B cell (primary cell): Measurements from ENCODE around the gene GPR150. TPM values are rescaled to one million over a fixed set of nuclear protein-coding genes. Genes with fewer than 3 reads are reported as not detected.

Experiments
- ATAC-seq: fragments of 200-7000 bp; cut with Tn5 transposase; one replicate; pipeline ENCODE4 v1.10.0; 2021; ENCODE audit warnings: low read depth, mild to moderate bottlenecking, moderate number of reproducible peaks, moderate library complexity
- CTCF ChIA-PET: fragments of 350-600 bp; sonication (Branson Sonifier 250); formaldehyde crosslinking; loops from one replicate; lab custom pipeline; 2021; ENCODE audit warnings: antibody characterized with exemption, inconsistent platforms; lab: Charles Lee
- POLR2A ChIA-PET: fragments of 350-600 bp; sonication (Branson Sonifier 250); formaldehyde crosslinking; loops from one replicate; lab custom pipeline; 2021; ENCODE audit warnings: antibody characterized with exemption; lab: Charles Lee
- DNase-seq: peaks from one replicate; pipeline ENCODE4 v3.0.0; 2013
- H2AFZ ChIP-seq: 2 replicates; pipeline ENCODE4 v1.6.1; 2012; ENCODE audit warnings: mild to moderate bottlenecking, low read depth, low read length; ENCODE audit not compliant: insufficient read depth, poor library complexity, severe bottlenecking
- H3K27ac ChIP-seq, 2 donors: 1 replicate in 1 of 2; 2 replicates in 1 of 2; pipeline ENCODE4 v1.5.1; 2012 to 2013; ENCODE audit warnings: low read length in 2 of 2, mild to moderate bottlenecking in 2 of 2, moderate library complexity in 1 of 2
- H3K27me3 ChIP-seq, 4 experiments: fragments of 200-600 bp in 1 of 4; sonication (generic) in 1 of 4; replicated peaks in 1 of 4; 1 replicate in 2 of 4; 2 replicates in 2 of 4; pipeline versions ENCODE4 v1.6.1 to v1.7.0; 2013 to 2016; ENCODE audit warnings: low read length in 3 of 4, mild to moderate bottlenecking in 2 of 4, mixed read lengths in 1 of 4, moderate library complexity in 1 of 4; ENCODE audit not compliant: insufficient read depth in 4 of 4, control insufficient read depth in 3 of 4; ENCODE audit errors: control extremely low read depth in 1 of 4
- H3K36me3 ChIP-seq, 2 experiments: replicated peaks in 1 of 2; 1 replicate in 1 of 2; 2 replicates in 1 of 2; pipeline versions ENCODE4 v1.6.1 to v1.7.1; 2013; ENCODE audit warnings: low read length in 1 of 2; ENCODE audit not compliant: insufficient read depth in 2 of 2, control insufficient read depth in 1 of 2; ENCODE audit errors: control extremely low read depth in 1 of 2, extremely low read depth in 1 of 2
- H3K4me1 ChIP-seq, 2 donors: fragments of 200-600 bp in 1 of 2; sonication (generic) in 1 of 2; 1 replicate in 1 of 2; 2 replicates in 1 of 2; pipeline versions ENCODE4 v1.5.1 to v1.6.1; 2013 to 2017; ENCODE audit warnings: low read length in 2 of 2; ENCODE audit not compliant: control insufficient read depth in 2 of 2, insufficient read depth in 2 of 2
- H3K4me2 ChIP-seq: replicated peaks from 2 replicates; pipeline ENCODE3; 2012; ENCODE audit warnings: mild to moderate bottlenecking, low read depth, low read length; ENCODE audit not compliant: poor library complexity, severe bottlenecking
- H3K4me3 ChIP-seq, 5 experiments: fragments of 200-600 bp in 1 of 5; sonication (generic) in 1 of 5; 1 replicate in 3 of 5; 2 replicates in 2 of 5; pipeline versions ENCODE4 v1.5.1 to v1.7.0; 2011 to 2016; ENCODE audit warnings: low read length in 4 of 5, mild to moderate bottlenecking in 4 of 5, low read depth in 2 of 5, control low read depth in 1 of 5, moderate library complexity in 1 of 5; ENCODE audit not compliant: insufficient read depth in 1 of 5; ENCODE audit errors: control extremely low read depth in 1 of 5, extremely low read depth in 1 of 5
- H3K79me2 ChIP-seq: fragments of 200-600 bp; sonication (generic); one replicate; pipeline ENCODE4 v1.6.0; 2016; ENCODE audit warnings: low read length; ENCODE audit not compliant: control insufficient read depth, insufficient read depth
- H3K9ac ChIP-seq: fragments of 200-600 bp; sonication (generic); 2 replicates; pipeline ENCODE4 v1.6.1; 2017; ENCODE audit warnings: mild to moderate bottlenecking, low read length, moderate library complexity
- H3K9me3 ChIP-seq, 3 donors: one replicate each; pipeline versions ENCODE4 v1.6.1 to v1.7.1; 2013; ENCODE audit warnings: low read length in 2 of 3; ENCODE audit not compliant: control insufficient read depth in 2 of 3, insufficient read depth in 1 of 3; ENCODE audit errors: control extremely low read depth in 1 of 3
- H4K20me1 ChIP-seq: 2 replicates; pipeline ENCODE4 v1.6.0; 2012; ENCODE audit warnings: mild to moderate bottlenecking, low read length; ENCODE audit not compliant: insufficient read depth, control insufficient read depth, poor library complexity, severe bottlenecking
- H3K27ac Mint-ChIP-seq: one replicate; pipeline ENCODE4 v1.8.0; 2021; ENCODE audit warnings: mixed read lengths
- H3K27me3 Mint-ChIP-seq: one replicate; pipeline ENCODE4 v1.8.0; 2021; ENCODE audit warnings: mixed read lengths
- H3K4me1 Mint-ChIP-seq: one replicate; pipeline ENCODE4 v1.8.0; 2021; ENCODE audit warnings: mixed read lengths
- H3K4me3 Mint-ChIP-seq: one replicate; pipeline ENCODE4 v1.8.0; 2021; ENCODE audit warnings: mixed read lengths
- H3K9me3 Mint-ChIP-seq: one replicate; pipeline ENCODE4 v1.8.0; 2022; ENCODE audit warnings: mixed read lengths; ENCODE audit not compliant: insufficient read depth
- EZH2 ChIP-seq: IDR thresholded peaks from 2 replicates; pipeline ENCODE4 v1.6.1; 2012; ENCODE audit warnings: borderline replicate concordance, low read depth, mild to moderate bottlenecking, moderate library complexity, low read length; ENCODE audit not compliant: insufficient read depth, poor library complexity, severe bottlenecking
- WGBS: methylation state at CpG from one replicate; pipeline ENCODE4 v1.1.5; 2013; ENCODE audit warnings: missing lambda C conversion rate; ENCODE audit not compliant: insufficient coverage; 5-methylcytosine and 5-hydroxymethylcytosine counted together
- intact Hi-C: fragments of 100-400 bp; cut with micrococcal nuclease; formaldehyde crosslinking; loops from one replicate; pipeline ENCODE4 v1.10.0; 2022
- polyA plus RNA-seq: library from polyadenylated mRNA; depleted of rRNA; stranded (reverse); fragments of >200 nt; gene quantifications from 2 replicates; pipeline ENCODE4 v1.2.3, GENCODE V29; 2012
- total RNA-seq, 2 donors: library from RNA; stranded (reverse); fragments of 120-200 nt in 1 of 2; gene quantifications; 1 replicate in 1 of 2; 2 replicates in 1 of 2; pipeline versions ENCODE4 v1.2.3 to v1.2.4, GENCODE V29; 2013 to 2022
- TF ChIP-seq, protein P1 (sequence below): fragments of 200-600 bp; IDR thresholded peaks from one replicate; pipeline ENCODE4 v1.8.0; 2022; ENCODE audit warnings: antibody characterized with exemption, mild to moderate bottlenecking

Gene GPR150
- total and polyA plus RNA-seq, 2 donors (not counting 1 experiment from before 2014, with no cell fraction given) = 0.27 to 0.86 TPM

DNA sequence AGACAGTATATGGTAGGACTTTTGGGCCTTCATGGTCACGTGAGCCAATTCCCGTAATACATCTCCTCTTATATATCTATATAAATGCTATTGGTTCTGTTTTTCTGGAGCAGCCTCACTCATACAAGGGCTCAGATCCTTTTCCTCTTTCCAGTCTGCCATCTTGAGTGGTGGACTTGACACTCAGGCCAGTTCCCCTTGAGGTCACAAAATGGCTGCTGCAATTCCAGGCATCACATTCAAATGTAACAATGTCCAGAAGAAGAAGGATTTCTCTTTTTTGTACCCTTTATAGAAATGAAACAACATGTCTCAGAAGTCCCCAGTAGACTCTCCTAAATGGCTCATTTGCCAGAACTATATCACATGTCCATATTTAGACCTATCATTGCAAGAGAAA lies 4.5 kb downstream of the GPR150 start:
- no peaks in the 10 kb centered on the region for H3K79me2 ChIP-seq
- no peak overlapping the region for H3K4me2 ChIP-seq
- Mint-ChIP-seq H3K9me3 (no peaks in the 10 kb centered on the region), H3K4me3 (no peak overlapping the region), H3K27me3 (no peaks in the 10 kb centered on the region), H3K27ac (no peak overlapping the region), H3K4me1 (peaks cover 23% of the 10 kb centered on the region)
- DNase-seq (no peak), ATAC-seq (no peak)
- WGBS = no CpG with 5 or more reads among the region's 2 CpGs
- intact Hi-C loops = no loop called here
- H3K4me3 ChIP-seq = no peak overlapping the region
- no peak overlapping the region for H3K9ac ChIP-seq
- H3K4me1 ChIP-seq = peaks cover 23% of the 10 kb centered on the region in 2 donors
- CTCF ChIA-PET = interaction anchor here (2.5 kb wide), 1 partner anchor 22 kb away, joined by 10 read pairs; the partner anchor contains the start of gene RFESD
- POLR2A ChIA-PET = interaction anchor here (0.7 kb wide), 1 partner anchor 8 kb away, joined by 3 read pairs; no protein-coding TSS in a partner anchor
- H3K9me3 ChIP-seq = no peaks in the 10 kb centered on the region
- H3K27ac ChIP-seq = no peak overlapping the region
- no peak for TF ChIP-seq EZH2
- TF ChIP-seq, protein P1, sequence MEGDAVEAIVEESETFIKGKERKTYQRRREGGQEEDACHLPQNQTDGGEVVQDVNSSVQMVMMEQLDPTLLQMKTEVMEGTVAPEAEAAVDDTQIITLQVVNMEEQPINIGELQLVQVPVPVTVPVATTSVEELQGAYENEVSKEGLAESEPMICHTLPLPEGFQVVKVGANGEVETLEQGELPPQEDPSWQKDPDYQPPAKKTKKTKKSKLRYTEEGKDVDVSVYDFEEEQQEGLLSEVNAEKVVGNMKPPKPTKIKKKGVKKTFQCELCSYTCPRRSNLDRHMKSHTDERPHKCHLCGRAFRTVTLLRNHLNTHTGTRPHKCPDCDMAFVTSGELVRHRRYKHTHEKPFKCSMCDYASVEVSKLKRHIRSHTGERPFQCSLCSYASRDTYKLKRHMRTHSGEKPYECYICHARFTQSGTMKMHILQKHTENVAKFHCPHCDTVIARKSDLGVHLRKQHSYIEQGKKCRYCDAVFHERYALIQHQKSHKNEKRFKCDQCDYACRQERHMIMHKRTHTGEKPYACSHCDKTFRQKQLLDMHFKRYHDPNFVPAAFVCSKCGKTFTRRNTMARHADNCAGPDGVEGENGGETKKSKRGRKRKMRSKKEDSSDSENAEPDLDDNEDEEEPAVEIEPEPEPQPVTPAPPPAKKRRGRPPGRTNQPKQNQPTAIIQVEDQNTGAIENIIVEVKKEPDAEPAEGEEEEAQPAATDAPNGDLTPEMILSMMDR = no peak
- no peak overlapping the region for H2AFZ ChIP-seq
- H3K27me3 ChIP-seq = peaks cover 0 to 7% (median 0%) of the 10 kb centered on the region in 4 experiments
- H3K36me3 ChIP-seq = no peaks in the 10 kb centered on the region
- no peaks in the 10 kb centered on the region for H4K20me1 ChIP-seq

DNA sequence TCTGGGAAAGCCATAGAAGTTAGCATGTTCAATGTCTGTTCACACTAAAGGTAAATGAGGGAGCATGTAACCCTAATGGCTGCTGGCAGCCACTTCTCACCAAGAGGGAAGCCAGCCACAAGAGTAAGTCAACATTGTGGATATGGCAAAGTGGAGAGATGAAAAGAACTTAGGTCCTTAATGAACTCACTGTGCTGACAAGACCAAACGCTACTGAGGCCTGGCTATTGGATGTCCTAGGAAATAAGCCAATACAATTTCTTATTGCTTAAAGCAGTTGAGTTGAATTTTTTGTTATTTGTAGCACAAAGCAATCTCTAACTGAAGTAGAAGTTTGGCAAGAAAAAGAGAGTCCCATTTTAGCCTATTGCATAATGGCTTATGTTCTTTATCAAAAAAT lies 6.8 kb downstream of the GPR150 start:
- H3K9ac ChIP-seq = no peak overlapping the region

More for the DNA sequence above, 6.8 kb downstream of the GPR150 start:
- Mint-ChIP-seq H3K4me3 (no peak overlapping the region), H3K27me3 (no peaks in the 10 kb centered on the region), H3K27ac (no peak overlapping the region), H3K4me1 (peaks cover 13% of the 10 kb centered on the region), H3K9me3 (no peaks in the 10 kb centered on the region)
- Histone ChIP-seq H3K27me3 (no peaks in the 10 kb centered on the region), H2AFZ (no peak overlapping the region), H3K4me3 (no peak overlapping the region), H4K20me1 (no peaks in the 10 kb centered on the region), H3K4me2 (no peak overlapping the region), H3K36me3 (no peaks in the 10 kb centered on the region), H3K79me2 (no peaks in the 10 kb centered on the region), H3K27ac (no peak overlapping the region), H3K9me3 (no peaks in the 10 kb centered on the region), H3K4me1 (peaks cover 9 to 14% of the 10 kb centered on the region in 2 donors)
- intact Hi-C loops = no loop called here
- no CpG with 5 or more reads among the region's 1 CpG for WGBS
- ChIA-PET CTCF (no interaction called here), POLR2A (no interaction called here)
- DNase-seq (no peak), ATAC-seq (no peak)
- no peak for TF ChIP-seq EZH2
- TF ChIP-seq, protein P1 = no peak
